Stimulated activated CD8-positive, alpha-beta memory T cell treated with anti-CD3 and anti-CD28 coated beads, Interleukin-15, amount 100 ng/mL, for 4 hours (primary cell): ENCODE data around the gene NBPF12.
A peak's percentile ranks its signal among the peaks of the same experiment; 100 is the strongest.
"Not testable (repeated sequence)": the region's sequence is repeated elsewhere in the genome, so short reads cannot be mapped to it uniquely, and the experiment has no call there.

Experiments used
- DNase-seq, 2 donors: peaks; one replicate each; pipeline ENCODE4 v3.0.0-alpha.2; 2020; ENCODE audit warnings: low read depth in 2 of 2

The NBPF12 gene, protein sequence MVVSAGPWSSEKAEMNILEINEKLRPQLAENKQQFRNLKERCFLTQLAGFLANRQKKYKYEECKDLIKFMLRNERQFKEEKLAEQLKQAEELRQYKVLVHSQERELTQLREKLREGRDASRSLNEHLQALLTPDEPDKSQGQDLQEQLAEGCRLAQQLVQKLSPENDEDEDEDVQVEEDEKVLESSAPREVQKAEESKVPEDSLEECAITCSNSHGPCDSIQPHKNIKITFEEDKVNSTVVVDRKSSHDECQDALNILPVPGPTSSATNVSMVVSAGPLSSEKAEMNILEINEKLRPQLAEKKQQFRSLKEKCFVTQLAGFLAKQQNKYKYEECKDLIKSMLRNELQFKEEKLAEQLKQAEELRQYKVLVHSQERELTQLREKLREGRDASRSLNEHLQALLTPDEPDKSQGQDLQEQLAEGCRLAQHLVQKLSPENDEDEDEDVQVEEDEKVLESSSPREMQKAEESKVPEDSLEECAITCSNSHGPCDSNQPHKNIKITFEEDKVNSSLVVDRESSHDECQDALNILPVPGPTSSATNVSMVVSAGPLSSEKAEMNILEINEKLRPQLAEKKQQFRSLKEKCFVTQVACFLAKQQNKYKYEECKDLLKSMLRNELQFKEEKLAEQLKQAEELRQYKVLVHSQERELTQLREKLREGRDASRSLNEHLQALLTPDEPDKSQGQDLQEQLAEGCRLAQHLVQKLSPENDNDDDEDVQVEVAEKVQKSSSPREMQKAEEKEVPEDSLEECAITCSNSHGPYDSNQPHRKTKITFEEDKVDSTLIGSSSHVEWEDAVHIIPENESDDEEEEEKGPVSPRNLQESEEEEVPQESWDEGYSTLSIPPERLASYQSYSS (N-terminal part only)

DNA sequence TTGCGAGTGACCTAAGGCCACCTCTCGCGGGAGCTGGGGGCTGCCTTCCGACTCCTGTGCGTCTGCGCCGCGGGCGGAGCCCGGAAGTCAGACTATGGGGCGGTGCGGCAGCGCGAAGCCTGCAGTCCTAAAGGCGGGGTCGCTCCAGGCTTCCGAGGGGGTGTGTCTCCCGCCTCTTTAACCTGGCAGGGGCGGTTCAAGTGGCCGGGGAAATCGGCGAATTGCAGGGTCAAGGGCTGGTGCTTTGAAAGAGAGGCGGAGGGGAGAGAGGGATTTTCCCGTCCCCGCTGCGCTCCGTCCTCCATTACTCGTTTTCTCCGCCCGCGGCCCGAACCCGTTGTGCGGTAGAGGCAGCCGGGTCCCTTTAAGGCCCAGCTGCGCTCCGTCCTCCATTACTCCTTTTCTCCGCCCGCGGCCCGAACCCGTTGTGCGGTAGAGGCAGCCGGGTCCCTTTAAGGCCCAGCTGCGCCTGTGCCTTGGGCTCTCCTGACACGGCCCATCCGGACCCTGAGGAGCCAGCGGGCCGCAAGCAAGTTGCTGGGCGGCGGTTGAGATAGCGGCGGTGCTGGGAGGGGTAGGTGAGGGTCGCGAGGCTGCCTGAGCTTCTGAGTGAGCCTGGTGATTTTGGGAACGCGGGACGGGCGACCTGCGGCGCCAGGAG, at the start of gene NBPF12:
Gene NBPF12, plus strand, starts transcription at position 83 of the 661 bp plus-strand sequence. CDS start 21,820 bp downstream, outside the sequence.
- DNase-seq: peak; percentile 58 to 71

DNA sequence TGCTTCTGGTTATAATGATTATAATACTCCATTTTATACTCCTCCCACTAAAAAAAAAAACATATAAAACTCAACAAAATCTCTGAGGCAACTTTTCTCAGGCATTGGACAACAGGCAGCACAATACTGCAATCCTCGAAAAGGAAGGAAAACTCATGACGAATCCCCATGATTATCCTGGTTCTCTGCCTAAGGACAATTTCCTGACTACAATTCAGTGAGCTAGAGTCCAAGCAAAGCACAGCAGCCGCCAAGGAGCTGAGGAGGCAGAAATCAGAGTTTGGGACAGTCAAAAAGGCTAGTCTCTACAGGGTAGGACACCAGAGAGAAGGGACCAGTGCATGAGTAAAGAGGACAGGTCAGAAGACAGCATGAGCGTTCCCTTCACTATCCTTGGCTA, 46.8 kb upstream of the NBPF12 start:
- DNase-seq: not testable (repeated sequence)

DNA sequence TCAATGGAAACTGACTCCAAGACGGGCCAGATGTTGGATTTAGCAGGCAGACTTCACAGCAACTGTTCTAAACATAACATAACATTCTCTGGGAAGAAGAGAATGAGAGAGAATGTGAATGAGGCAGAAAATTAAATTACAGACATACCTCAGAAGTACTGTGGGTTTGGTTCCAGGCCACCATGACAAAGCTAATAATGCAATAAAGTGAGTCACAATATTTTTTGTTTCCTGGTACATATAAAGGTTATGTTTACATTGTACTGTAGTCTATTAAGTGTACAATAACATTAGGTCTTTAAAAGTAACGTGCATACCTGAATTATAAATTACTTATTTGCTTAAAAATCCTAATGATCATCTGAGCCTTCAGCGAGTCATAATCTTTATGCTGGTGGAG, 45.8 kb upstream of the NBPF12 start:
- not testable (repeated sequence) for DNase-seq

DNA sequence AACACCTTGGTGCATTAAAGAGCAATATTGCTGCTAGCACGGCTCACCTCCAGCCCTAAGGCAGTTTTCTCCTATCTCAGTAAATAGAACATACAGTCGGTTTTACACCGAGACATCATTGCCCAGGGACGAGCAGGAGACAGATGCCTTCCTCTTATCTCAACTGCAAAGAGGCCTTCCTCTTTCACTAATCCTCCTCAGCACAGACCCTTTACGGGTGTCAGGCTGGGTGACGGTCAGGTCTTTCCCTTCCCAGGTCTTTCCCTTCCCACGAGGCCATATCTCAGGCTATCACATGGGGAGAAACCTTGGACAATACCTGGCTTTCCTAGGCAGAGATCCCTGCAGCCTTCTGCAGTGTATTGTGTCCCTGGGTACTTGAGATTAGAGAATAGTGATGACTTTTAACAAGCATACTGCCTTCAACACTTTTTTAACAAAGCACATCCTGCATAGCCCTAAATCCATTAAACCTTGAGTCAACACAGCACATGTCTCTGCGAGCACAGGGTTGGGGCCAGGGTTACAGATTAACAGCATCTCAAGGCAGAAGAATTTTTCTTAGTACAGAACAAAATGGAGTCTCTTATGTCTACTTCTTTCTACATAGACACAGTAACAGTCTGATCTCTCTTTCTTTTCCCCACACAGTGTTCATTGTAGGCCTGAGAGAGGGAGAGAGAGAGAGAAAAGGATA, 30.4 kb upstream of the NBPF12 start:
- DNase-seq: not testable (repeated sequence)

DNA sequence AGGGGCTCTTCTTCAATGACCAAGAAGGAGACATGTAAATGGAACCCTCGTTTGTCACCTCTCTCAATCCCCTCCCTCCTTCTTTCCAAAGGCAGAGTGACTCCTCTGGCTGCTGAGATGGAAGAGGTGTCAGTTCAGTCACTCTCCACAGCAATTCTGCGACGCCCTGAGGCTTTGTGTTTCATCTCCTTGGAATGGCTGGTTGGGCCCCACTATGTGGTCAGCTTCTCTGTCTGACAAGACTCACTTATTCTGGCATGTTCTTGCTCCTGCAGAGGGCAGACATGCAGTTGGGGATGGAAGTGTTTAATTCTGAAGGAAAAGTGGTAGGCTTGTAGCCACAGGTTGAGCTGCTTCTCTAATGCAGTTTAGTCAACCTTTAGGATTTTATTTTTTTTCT, 25.1 kb upstream of the NBPF12 start:
- DNase-seq: not testable (repeated sequence)

DNA sequence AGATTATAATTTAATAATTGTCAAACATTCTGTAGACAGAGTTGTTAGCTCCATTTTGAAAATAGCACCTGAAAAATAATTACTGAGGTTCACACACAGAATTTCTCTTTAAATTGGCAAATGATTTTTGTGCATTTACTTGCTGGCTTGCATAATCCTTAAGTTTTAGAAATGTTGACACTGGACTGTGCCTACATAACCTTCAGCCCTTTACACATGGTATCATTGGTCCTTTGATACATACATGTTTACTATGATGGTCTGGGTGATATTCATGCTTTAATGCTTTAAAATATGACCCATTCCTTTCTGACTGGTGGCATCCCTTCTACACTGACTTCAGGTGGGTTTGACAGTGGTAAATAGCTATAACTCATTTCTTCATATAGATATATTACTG, 17.3 kb upstream of the NBPF12 start:
- DNase-seq: not testable (repeated sequence)

DNA sequence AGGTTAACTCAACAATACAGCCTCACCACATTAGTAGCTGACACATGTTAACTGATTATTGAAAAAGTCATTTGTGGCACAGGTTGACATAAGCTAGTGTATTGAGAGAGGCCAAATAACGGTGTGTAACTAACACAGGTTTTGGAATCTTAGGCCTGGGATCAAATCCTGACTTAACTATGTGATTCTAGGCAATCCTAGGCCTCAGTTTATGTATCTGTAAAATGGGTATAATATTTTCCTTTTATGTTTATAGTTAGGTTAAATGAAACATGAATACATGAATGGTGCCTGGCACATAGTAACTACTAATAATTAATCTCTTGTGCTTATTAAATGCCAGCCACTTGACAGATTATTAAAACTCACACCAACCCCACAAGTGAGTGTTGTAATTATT, 15.5 kb upstream of the NBPF12 start:
- not testable (repeated sequence) for DNase-seq

DNA sequence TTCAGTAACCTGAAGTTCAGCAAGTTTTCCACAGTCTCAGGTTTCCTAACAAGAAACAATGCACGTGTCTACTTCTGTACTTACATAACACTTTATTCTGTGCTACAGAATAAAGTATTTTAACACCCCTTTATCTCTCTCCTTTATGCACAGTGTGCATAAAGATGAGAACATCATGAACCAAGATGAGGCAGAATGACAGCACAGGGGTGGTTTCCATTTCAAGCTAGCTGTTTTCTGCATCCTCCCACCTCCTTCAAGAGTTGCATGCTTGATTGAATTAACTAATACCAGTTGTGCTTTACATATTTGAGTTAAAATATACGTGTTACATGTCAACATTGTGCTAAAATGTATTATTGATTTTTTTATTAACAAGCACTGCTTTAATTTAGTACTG, 14.0 kb upstream of the NBPF12 start:
- DNase-seq: not testable (repeated sequence)

DNA sequence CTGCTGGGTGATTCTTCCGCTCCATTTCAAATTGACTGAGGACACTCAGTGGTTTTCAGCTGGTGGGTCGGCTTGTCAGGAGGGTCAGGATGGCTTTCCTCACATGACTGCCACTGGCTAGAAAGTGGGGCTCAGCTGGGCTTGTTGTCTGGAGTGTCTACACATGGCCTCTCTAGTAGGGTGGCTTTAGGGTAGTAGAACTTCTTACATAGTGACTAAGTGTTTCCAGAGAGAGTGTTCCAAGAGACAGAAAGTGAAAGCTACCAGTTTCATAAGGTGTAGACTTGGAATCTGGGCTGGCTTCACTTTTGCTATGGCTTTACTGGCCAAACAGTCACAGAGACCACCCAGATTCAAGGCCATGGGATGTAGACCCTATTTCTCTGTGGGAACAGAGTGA, 11.7 kb upstream of the NBPF12 start:
- DNase-seq: not testable (repeated sequence)

DNA sequence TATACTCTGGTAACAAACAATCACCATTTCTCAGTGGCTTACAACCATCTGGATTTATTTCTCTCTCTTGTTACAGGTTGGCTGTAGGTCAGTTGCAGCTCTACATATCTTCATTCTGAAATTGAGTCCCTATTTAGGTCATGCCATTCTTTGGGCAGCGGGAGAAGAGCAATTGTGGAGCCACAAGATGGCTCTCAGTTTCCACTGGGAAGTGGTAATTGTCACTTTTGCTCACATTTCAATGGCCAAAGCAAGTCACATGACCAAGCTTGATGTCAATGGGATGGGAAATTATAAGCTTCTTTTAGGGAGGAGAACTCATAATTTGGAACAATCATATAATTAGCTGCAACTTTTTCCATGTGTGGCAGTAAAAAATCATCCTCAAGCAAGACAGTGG, 7.9 kb upstream of the NBPF12 start:
- not testable (repeated sequence) for DNase-seq

DNA sequence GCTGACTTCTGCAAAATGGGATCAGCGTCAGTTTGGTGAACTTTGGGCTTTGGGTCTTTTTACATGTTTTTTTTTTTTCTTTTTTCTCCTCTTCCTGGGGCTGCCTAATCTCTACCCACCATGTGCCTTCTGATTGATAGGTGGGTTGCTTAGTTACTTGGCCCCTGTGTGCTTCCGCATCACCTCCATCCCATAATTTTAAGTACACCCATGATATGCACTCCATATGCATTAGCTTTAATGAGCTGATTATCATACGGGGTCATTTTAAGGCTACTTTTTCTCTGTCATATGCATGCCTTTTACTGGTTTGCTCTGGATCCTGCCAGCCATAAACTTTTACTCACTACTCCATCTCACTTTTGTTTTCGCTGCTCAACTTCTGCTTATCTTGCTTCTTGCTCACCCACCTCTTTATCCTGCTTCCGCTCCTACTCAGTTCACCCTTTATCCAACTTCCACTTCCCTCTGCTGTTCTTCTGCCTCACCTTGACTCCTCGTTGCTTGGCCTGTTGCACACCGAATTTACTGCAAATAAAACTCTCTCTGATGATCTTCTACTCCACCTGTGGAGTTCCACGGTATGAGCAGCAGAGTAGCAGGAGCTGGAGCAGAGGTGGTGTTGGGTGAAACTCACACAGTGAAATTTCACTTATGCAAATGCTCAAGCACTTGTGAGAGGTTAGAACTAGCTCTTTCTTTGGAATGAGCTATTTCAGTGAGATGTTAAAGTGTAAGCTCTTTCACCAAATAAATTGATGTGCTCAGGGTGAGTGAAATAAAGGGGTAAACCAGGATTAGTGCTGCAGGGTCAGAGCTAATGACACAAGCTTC, 3.5 kb upstream of the NBPF12 start:
- DNase-seq: not testable (repeated sequence)

DNA sequence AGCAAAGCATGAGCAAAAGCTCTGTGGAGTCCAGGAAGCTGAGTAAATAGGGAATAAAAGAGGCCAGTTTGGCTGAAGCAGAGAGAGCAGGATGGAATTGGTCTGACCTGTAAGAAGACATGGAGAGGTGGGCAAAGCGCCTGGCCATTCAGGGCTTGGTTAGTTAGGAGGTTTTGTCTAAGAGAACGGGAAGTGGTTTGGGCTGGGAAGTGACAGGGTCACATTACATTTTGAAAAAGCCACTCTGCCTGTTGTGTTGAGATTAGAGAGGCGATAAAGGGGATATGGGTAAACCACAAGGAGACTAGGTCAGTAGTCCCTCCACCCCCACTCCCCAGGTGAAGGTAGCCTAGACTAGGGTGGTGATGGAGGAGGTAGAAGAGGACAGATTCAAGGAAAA, 662 bp upstream of the NBPF12 start:
- not testable (repeated sequence) for DNase-seq

DNA sequence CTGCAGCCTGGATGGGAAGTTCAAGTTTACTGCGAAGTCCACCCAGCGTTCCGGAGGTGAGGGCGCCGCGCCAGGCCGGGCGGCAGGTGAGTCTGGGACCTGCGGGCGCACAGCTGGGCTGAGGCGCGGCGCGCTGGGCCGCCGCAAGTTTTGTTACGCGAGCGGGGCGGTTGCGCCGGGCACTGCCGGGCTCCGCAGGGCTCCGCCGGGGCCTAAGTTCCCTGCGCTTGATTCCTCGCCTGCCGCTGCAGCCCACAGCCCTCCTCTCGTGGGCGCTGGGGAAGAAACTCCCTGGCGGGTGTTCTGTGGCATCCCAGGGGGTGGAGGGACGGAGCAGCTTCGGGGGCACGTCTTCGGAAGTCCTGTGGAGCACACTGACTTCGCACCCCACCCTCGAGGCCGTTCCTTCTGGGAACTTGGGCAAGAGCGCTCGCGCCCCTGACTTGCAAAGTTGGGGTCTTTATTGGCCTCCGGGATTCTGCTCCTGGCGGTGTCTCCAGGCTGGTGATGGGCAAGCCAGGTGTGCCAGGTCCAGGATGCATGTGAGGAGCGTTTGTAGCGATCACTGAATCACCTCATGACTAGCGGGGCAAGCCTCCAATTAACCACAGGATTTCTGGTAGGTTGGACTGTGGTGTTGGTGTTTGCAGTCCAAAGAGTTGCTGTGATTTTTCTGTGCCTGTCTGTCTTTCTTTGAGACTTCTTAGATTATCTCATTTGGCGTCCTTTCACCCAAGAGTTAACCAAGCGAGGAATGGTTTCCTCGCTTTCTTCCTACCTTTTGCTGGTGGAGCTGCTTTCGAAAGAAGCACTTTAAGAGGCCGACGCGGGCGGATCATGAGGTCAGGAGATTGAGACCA, 1.0 kb downstream of the NBPF12 start:
- DNase-seq: peak in 1 of 2 donors; percentile 1

DNA sequence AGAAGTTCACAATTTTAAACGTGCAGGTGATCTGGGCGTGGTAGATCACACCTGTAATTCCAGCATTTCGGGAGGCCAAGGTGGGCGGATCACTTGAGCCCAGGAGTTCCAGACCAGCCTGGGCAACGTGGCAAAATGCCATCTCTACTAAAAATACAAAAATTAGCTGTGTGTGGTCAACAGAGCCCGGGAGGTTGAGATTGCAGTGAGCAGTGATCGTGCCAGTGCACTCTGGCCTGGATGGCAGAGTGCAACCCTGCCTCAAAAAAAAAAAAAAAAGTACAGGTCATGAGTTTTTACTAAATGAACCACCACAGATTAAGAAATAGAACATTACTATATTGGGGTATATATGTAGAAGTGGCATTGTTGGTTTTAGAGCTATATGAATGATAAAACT, 2.2 kb downstream of the NBPF12 start:
- not testable (repeated sequence) for DNase-seq

DNA sequence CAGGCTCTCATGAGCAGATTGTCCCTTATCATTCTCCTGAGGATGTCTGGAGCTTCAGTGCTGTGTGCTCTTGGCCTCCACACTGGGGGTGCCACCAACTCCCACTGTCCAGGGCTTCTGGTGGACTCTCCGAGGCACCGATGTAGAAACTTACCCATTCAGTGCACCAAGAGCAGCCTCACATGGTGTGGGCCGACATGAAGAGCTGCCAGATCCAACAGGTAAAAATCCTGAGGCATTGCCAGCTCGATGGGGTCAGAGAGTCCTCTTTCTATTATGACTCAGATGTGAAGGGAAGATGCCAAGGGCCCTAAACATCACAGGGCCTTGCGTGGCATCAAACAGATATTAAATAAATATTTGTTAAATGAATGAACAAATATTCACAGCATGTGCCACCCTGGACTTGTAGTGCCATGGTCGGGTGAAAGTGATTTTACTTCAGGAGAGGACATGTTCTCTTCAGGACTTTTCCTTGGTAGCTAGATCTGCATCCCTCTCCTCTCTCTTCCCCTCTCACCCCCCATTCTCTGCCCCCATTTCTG, 5.3 kb downstream of the NBPF12 start:
- DNase-seq: not testable (repeated sequence)

DNA sequence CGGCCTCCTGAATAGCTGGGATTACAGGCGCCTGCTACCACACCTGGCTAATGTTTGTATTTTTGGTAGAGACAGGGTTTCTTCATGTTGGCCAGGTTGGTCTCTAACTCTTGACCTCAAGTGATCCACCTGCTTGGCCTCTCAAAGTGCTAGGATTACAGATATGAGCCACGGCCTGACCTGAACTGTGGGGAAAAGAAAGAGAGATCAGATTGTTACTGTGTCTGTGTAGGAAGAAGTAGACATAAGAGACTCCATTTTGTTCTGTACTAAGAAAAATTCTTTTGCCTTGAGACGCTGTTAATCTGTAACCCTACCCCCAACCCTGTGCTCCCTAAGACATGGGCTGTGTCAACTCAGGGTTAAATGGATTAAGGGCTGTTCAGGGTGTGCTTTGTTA, 10.0 kb downstream of the NBPF12 start:
- DNase-seq: not testable (repeated sequence)

DNA sequence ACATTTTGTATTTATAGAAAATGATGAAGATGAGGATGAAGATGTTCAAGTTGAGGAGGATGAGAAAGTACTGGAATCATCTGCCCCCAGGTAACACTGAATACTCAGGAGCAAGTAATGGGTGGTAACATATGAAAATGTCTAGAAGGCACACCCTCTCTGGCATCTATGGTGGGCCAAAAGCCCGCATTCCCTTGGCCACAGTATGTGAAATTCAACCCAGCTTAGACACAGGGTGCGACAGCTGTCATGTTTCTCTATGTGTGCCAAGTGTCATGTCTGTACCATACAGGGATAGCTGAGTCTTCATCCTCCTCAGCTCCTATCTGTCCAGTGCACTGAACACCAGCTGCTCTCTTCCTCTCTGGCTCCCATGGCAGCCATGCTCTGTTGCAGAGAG, 26.2 kb downstream of the NBPF12 start:
- DNase-seq: not testable (repeated sequence)

DNA sequence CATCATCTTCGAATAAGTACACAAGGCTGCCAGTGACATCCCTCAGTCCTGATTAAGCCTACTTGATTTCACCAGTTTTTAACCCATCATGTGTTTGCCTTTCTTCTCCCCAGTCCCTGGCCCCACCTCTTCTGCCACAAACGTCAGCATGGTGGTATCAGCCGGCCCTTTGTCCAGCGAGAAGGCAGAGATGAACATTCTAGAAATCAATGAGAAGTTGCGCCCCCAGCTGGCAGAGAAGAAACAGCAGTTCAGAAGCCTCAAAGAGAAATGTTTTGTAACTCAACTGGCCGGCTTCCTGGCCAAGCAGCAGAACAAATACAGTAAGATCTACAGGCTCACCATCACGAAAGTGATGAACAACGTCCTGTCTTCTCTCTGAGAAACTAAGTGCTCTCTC, 28.2 kb downstream of the NBPF12 start:
- DNase-seq: not testable (repeated sequence)

DNA sequence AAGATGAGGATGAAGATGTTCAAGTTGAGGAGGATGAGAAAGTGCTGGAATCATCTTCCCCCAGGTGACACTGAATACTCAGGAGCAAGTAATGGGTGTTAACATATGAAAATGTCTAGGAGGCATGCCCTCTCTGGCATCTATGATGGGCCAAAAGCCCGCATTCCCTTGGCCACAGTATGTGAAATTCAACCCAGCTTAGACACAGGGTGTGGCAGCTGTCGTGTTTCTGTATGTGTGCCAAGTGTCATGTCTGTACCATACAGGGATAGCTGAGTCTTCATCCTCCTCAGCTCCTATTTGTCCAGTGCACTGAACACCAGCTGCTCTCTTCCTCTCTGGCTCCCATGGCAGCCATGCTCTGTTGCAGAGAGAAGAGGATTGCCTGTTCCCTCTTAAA, 32.5 kb downstream of the NBPF12 start:
- not testable (repeated sequence) for DNase-seq
